ENCODE data around the gene GLOD5.

The GLOD5 gene

DNA sequence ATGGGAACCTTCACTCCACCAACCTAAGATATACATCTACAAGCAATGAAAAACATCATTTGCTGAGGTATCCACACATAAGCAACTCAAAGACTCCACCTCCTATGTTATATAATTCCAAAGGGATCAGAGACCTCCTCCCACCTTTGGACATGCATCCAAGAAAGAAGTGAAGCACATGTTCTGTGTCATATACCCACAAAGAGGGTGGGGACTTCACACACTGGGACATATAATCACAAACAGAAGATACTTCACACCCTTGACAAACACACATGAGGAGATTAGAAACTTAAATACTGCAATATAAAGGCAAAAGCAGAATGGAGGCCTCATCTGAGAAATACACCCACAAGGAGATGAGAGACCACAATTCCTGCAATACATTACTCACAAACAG, 39.6 kb upstream of the GLOD5 start:
- H4K91ac ChIP-seq (ENCODE audit: low read depth, low read length, poor library complexity): no peak overlapping the region
- H3K23ac ChIP-seq (ENCODE audit: low read depth, low read length, poor library complexity): no peak overlapping the region
- no peak overlapping the region for H3K27ac ChIP-seq (replicated peaks; ENCODE audit: low read length)
- no peak overlapping the region for H2BK12ac ChIP-seq (ENCODE audit: low read length)
- H3K27me3 ChIP-seq (ENCODE audit: control insufficient read depth in 3 of 3, insufficient read depth in 3 of 3, low read depth in 1 of 3, low read length in 3 of 3): no peaks in the 10 kb centered on the region
- no peak overlapping the region for H2BK120ac ChIP-seq (ENCODE audit: low read depth, low read length)
- DNase-seq (ENCODE audit: low spot score): no peak
- no peaks in the 10 kb centered on the region for H3K36me3 ChIP-seq (replicated peaks in 1 of 2; ENCODE audit: control insufficient read depth in 2 of 2, insufficient read depth in 2 of 2, low read length in 2 of 2)
- H3K4ac ChIP-seq (ENCODE audit: low read length): no peak overlapping the region
- no peak overlapping the region for H2AK5ac ChIP-seq (ENCODE audit: low read depth, low read length)
- H2BK5ac ChIP-seq (ENCODE audit: low read length): no peak overlapping the region
- no peak overlapping the region for H3K4me2 ChIP-seq (ENCODE audit: insufficient read depth, low read length, poor library complexity, severe bottlenecking)
- H3K14ac ChIP-seq (ENCODE audit: low read length): no peak overlapping the region
- H3K4me1 ChIP-seq (ENCODE audit: control insufficient read depth in 2 of 2, insufficient read depth in 1 of 2, low read depth in 1 of 2, low read length in 2 of 2): no peaks in the 10 kb centered on the region
- no peak overlapping the region for H3K4me3 ChIP-seq (ENCODE audit: low read length in 2 of 2)
- no peak overlapping the region for H3K18ac ChIP-seq (ENCODE audit: low read length)
- H3K79me1 ChIP-seq (ENCODE audit: low read depth, low read length): no peaks in the 10 kb centered on the region
- H3K9ac ChIP-seq (ENCODE audit: low read depth, low read length, poor library complexity): no peak overlapping the region
- no peak overlapping the region for H4K8ac ChIP-seq (ENCODE audit: low read depth, low read length)
- no peaks in the 10 kb centered on the region for H3K9me3 ChIP-seq (replicated peaks in 1 of 2; ENCODE audit: control insufficient read depth in 2 of 2, insufficient read depth in 1 of 2, low read depth in 1 of 2, low read length in 2 of 2)
- no peak overlapping the region for H2BK15ac ChIP-seq (ENCODE audit: low read length)
- no peak overlapping the region for H2AFZ ChIP-seq (ENCODE audit: low read length)

- WGBS, 2 donors (ENCODE audit: extremely low coverage in 2 of 2, insufficient read length in 2 of 2, insufficient replicate concordance in 1 of 2): no CpG with 5 or more reads among the region's 2 CpGs
- no peak overlapping the region for H4K91ac ChIP-seq (ENCODE audit: low read depth, low read length, poor library complexity)
- H3K36me3 ChIP-seq (replicated peaks in 1 of 2; ENCODE audit: control insufficient read depth in 2 of 2, insufficient read depth in 2 of 2, low read length in 2 of 2): no peaks in the 10 kb centered on the region
- H3K4me1 ChIP-seq (ENCODE audit: control insufficient read depth in 2 of 2, insufficient read depth in 1 of 2, low read depth in 1 of 2, low read length in 2 of 2): no peaks in the 10 kb centered on the region
- no peak for DNase-seq (ENCODE audit: low spot score)
- no peak overlapping the region for H3K14ac ChIP-seq (ENCODE audit: low read length)
- no peak overlapping the region for H3K18ac ChIP-seq (ENCODE audit: low read length)
- no peak overlapping the region for H4K8ac ChIP-seq (ENCODE audit: low read depth, low read length)
- H3K4me3 ChIP-seq (ENCODE audit: low read length in 2 of 2): no peak overlapping the region
- H2BK15ac ChIP-seq (ENCODE audit: low read length): no peak overlapping the region
- no peak overlapping the region for H2BK12ac ChIP-seq (ENCODE audit: low read length)
- no peak overlapping the region for H2AFZ ChIP-seq (ENCODE audit: low read length)
- H3K4me2 ChIP-seq (ENCODE audit: insufficient read depth, low read length, poor library complexity, severe bottlenecking): no peak overlapping the region
- no peak overlapping the region for H3K27ac ChIP-seq (replicated peaks; ENCODE audit: low read length)
- H2AK5ac ChIP-seq (ENCODE audit: low read depth, low read length): no peak overlapping the region
- no peak overlapping the region for H3K9ac ChIP-seq (ENCODE audit: low read depth, low read length, poor library complexity)
- no peak overlapping the region for H3K23ac ChIP-seq (ENCODE audit: low read depth, low read length, poor library complexity)
- no peaks in the 10 kb centered on the region for H3K9me3 ChIP-seq (replicated peaks in 1 of 2; ENCODE audit: control insufficient read depth in 2 of 2, insufficient read depth in 1 of 2, low read depth in 1 of 2, low read length in 2 of 2)
- H2BK120ac ChIP-seq (ENCODE audit: low read depth, low read length): no peak overlapping the region
- no peaks in the 10 kb centered on the region for H3K79me1 ChIP-seq (ENCODE audit: low read depth, low read length)
- no peaks in the 10 kb centered on the region for H3K27me3 ChIP-seq (ENCODE audit: control insufficient read depth in 3 of 3, insufficient read depth in 3 of 3, low read depth in 1 of 3, low read length in 3 of 3)
- no peak overlapping the region for H2BK5ac ChIP-seq (ENCODE audit: low read length)
- no peak overlapping the region for H3K4ac ChIP-seq (ENCODE audit: low read length)
Measured at GRCh38 chrX:48726596-48726995, 35.0 kb upstream of the GLOD5 start.

DNA sequence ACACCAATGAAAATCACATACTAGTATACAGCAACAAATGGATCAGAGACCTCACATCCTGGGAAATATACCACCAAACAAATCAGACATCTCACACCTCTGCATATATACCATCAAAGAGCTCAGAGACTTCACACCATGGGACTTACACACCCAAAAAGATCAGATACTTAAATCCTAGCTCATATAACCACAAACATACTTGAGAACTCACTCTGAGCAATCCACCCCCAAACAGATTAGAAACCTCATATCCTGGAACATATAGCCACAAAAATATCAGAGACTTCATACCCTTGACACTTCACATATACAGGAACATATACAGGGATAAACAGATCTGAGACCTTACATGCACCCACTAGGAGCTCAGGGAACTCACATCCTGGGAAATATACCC, 32.9 kb upstream of the GLOD5 start:
- Histone ChIP-seq H3K18ac (ENCODE audit: low read length) (no peak overlapping the region), H3K9ac (ENCODE audit: low read depth, low read length, poor library complexity) (no peak overlapping the region), H3K79me1 (ENCODE audit: low read depth, low read length) (no peaks in the 10 kb centered on the region), H2BK12ac (ENCODE audit: low read length) (no peak overlapping the region), H2BK5ac (ENCODE audit: low read length) (no peak overlapping the region), H2AFZ (ENCODE audit: low read length) (no peak overlapping the region), H3K9me3 (replicated peaks in 1 of 2; ENCODE audit: control insufficient read depth in 2 of 2, insufficient read depth in 1 of 2, low read depth in 1 of 2, low read length in 2 of 2) (no peaks in the 10 kb centered on the region), H2AK5ac (ENCODE audit: low read depth, low read length) (no peak overlapping the region), H3K23ac (ENCODE audit: low read depth, low read length, poor library complexity) (no peak overlapping the region), H2BK120ac (ENCODE audit: low read depth, low read length) (no peak overlapping the region), H3K4me1 (ENCODE audit: control insufficient read depth in 2 of 2, insufficient read depth in 1 of 2, low read depth in 1 of 2, low read length in 2 of 2) (no peaks in the 10 kb centered on the region), H3K4me3 (ENCODE audit: low read length in 2 of 2) (no peak overlapping the region), H3K36me3 (replicated peaks in 1 of 2; ENCODE audit: control insufficient read depth in 2 of 2, insufficient read depth in 2 of 2, low read length in 2 of 2) (no peaks in the 10 kb centered on the region), H3K4me2 (ENCODE audit: insufficient read depth, low read length, poor library complexity, severe bottlenecking) (no peak overlapping the region), H3K27ac (replicated peaks; ENCODE audit: low read length) (no peak overlapping the region), H4K91ac (ENCODE audit: low read depth, low read length, poor library complexity) (no peak overlapping the region), H4K8ac (ENCODE audit: low read depth, low read length) (no peak overlapping the region), H3K4ac (ENCODE audit: low read length) (no peak overlapping the region), H3K14ac (ENCODE audit: low read length) (no peak overlapping the region), H2BK15ac (ENCODE audit: low read length) (no peak overlapping the region), H3K27me3 (ENCODE audit: control insufficient read depth in 3 of 3, insufficient read depth in 3 of 3, low read depth in 1 of 3, low read length in 3 of 3) (no peaks in the 10 kb centered on the region)
- DNase-seq (ENCODE audit: low spot score): no peak

DNA sequence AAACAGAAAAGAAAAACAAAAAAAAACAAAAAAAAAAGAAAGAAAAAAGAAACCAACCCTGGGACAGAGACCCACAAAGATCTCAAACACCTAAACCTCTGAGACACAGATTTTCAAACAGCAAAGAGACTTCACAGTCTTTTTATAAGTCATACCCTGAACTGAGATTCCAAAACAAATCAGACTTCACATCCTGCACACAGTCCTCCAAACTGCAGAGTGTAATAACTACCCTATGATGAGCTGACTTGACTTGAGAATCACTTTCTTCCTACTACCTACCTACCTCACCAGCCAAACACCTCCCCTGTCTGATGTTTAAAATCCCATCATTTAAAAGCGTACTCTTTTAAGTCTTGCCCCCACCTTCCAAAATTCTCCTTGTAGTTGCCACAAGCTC, 25.2 kb upstream of the GLOD5 start:
- no peaks in the 10 kb centered on the region for H3K79me1 ChIP-seq (ENCODE audit: low read depth, low read length)
- H3K4me1 ChIP-seq (ENCODE audit: control insufficient read depth in 2 of 2, insufficient read depth in 1 of 2, low read depth in 1 of 2, low read length in 2 of 2): no peaks in the 10 kb centered on the region
- no peak overlapping the region for H2BK5ac ChIP-seq (ENCODE audit: low read length)
- no peak overlapping the region for H2BK120ac ChIP-seq (ENCODE audit: low read depth, low read length)
- DNase-seq (ENCODE audit: low spot score): no peak
- H3K27me3 ChIP-seq (ENCODE audit: control insufficient read depth in 3 of 3, insufficient read depth in 3 of 3, low read depth in 1 of 3, low read length in 3 of 3): no peaks in the 10 kb centered on the region
- H3K9ac ChIP-seq (ENCODE audit: low read depth, low read length, poor library complexity): no peak overlapping the region
- H3K4me3 ChIP-seq (ENCODE audit: low read length in 2 of 2): peak overlapping the region in 1 of 2 donors; percentile 57
- H2BK12ac ChIP-seq (ENCODE audit: low read length): no peak overlapping the region
- H3K27ac ChIP-seq (replicated peaks; ENCODE audit: low read length): no peak overlapping the region
- H3K23ac ChIP-seq (ENCODE audit: low read depth, low read length, poor library complexity): no peak overlapping the region
- H2AK5ac ChIP-seq (ENCODE audit: low read depth, low read length): no peak overlapping the region
- H2AFZ ChIP-seq (ENCODE audit: low read length): peak overlapping the region; percentile 72
- H3K4ac ChIP-seq (ENCODE audit: low read length): no peak overlapping the region
- no peak overlapping the region for H3K4me2 ChIP-seq (ENCODE audit: insufficient read depth, low read length, poor library complexity, severe bottlenecking)
- H3K18ac ChIP-seq (ENCODE audit: low read length): no peak overlapping the region
- H3K36me3 ChIP-seq (replicated peaks in 1 of 2; ENCODE audit: control insufficient read depth in 2 of 2, insufficient read depth in 2 of 2, low read length in 2 of 2): no peaks in the 10 kb centered on the region
- whole genome bisulfite sequencing, 2 donors (ENCODE audit: extremely low coverage in 2 of 2, insufficient read length in 2 of 2, insufficient replicate concordance in 1 of 2): no CpG with 5 or more reads among the region's 1 CpG
- H4K91ac ChIP-seq (ENCODE audit: low read depth, low read length, poor library complexity): no peak overlapping the region
- H4K8ac ChIP-seq (ENCODE audit: low read depth, low read length): no peak overlapping the region
- no peak overlapping the region for H3K14ac ChIP-seq (ENCODE audit: low read length)
- H2BK15ac ChIP-seq (ENCODE audit: low read length): no peak overlapping the region
- H3K9me3 ChIP-seq (replicated peaks in 1 of 2; ENCODE audit: control insufficient read depth in 2 of 2, insufficient read depth in 1 of 2, low read depth in 1 of 2, low read length in 2 of 2): no peaks in the 10 kb centered on the region
